Measurements from ENCODE around the gene STAP2. TPM values are rescaled to one million over a fixed set of nuclear protein-coding genes. Genes with fewer than 3 reads are reported as not detected.
"Not testable (repeated sequence)": the region's sequence is repeated elsewhere in the genome, so short reads cannot be mapped to it uniquely, and the experiment has no call there.

Gene STAP2
- total RNA-seq, 2 donors from 2014 or later, result 1.9 to 3.3 TPM

DNA sequence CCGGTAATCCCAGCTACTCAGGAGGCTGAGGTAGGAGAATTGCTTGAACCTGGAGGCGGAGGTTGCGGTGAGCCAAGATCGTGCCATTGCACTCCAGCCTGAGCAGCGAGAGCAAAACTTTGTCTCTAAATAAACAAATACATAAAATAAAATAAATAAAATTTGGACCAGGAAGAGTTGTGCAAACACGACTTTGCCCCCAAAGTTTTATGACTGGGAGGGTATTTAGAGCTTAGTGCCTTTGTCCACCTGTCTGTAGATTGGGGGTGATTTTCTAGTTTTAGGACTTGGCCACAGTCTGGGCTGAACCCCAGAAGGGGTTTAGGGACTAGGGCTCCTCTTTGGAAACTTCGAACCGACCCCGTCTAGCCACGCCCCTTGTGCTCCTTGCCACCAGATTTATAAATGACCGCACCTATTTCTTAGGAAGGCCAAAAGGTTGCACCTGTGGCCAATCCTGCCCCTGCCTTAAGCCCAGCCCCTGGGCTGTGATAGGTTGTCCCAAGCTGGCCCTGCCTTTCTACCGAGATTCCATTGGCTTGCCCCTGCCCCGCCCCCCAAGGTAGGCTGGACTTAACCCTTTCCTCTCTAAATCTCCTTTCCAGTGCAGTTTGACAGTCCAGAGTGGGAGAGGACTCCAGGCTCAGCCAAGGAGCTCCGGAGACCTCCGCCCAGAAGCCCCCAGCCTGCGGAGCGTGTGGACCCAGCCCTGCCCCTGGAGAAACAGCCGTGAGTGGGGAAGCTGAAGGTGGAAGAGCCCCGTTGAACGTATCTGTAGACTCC lies 54.3 kb downstream of the STAP2 start:
- no peak for DNase-seq
- H3K4me1 Mint-ChIP-seq, result peaks cover 4% of the 10 kb centered on the region
- H3K27ac Mint-ChIP-seq, result no peak overlapping the region
- H3K36me3 Mint-ChIP-seq (ENCODE audit: low read depth), result no peaks in the 10 kb centered on the region
- peaks cover 16% of the 10 kb centered on the region for H3K27me3 Mint-ChIP-seq
- no peaks in the 10 kb centered on the region for H3K9me3 ChIP-seq (ENCODE audit: control insufficient read depth, low read length, poor library complexity, severe bottlenecking)
- no peak for ATAC-seq
- H3K4me3 Mint-ChIP-seq, result no peak overlapping the region

GRCh38 chr19:4279530-4280422 lies 58.9 kb downstream of the STAP2 start:
- no peak for DNase-seq
- Mint-ChIP-seq H3K4me1 (peaks cover 2% of the 10 kb centered on the region), H3K36me3 (ENCODE audit: low read depth) (no peaks in the 10 kb centered on the region), H3K27ac (no peak overlapping the region), H3K27me3 (peaks cover 14% of the 10 kb centered on the region), H3K4me3 (peak overlapping the region; percentile 78)
- no peak for ATAC-seq
- H3K9me3 ChIP-seq (ENCODE audit: control insufficient read depth, low read length, poor library complexity, severe bottlenecking), result no peaks in the 10 kb centered on the region

GRCh38 chr19:4279267-4279529 lies 59.4 kb downstream of the STAP2 start:
- ATAC-seq (no peak), DNase-seq (no peak)
- Mint-ChIP-seq H3K36me3 (ENCODE audit: low read depth) (no peaks in the 10 kb centered on the region), H3K4me1 (peaks cover 2% of the 10 kb centered on the region), H3K27me3 (peaks cover 10% of the 10 kb centered on the region), H3K4me3 (no peak overlapping the region), H3K27ac (no peak overlapping the region)
- no peaks in the 10 kb centered on the region for H3K9me3 ChIP-seq (ENCODE audit: control insufficient read depth, low read length, poor library complexity, severe bottlenecking)

DNA sequence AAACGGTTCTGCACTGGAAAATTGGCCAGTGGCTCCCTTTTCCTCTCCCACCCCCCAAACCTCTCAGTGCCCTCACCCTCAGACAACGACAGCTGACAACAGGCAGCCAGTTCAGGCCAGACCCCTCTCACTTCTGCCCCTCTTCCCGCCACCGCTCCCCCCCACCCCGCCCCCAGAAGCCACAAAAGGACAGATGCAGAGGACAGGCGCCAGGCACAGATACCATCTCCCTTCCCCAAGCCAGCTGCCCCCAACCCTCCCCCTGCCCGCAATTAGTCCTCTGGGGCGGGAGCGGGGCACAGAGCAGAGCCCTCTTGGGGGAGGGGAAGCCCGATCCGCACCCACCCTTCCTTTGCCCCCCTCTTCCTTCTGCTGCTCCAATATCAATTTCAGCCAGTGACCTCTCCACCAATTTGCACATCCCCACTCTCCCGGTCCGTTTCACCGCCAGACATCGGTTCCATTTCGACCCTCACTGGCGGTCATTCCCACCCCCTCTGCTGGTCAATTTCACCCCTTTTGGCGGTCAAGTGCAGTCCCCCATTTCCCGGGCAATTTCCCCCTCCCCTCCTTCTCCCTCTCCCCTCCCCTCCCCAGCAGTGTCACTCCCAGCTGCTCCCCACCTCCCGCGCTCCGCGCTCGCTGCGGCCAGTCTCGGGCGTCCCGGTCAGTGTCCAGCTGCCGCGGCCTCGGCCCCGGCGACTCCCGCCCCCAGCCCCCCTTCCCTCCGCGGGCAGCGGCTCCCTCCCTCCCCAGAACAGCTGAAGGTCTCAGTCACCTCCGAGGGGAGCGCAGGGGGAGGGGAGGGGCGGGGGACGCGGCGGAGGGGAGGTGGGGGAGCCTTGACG lies 60.0 kb downstream of the STAP2 start, which contains the start of gene SHD:
Gene SHD (plus strand): TSS at position 848 of the 848 bp plus-strand sequence. CDS start 798 bp downstream, outside the sequence.
- peaks cover 10% of the 10 kb centered on the region for H3K27me3 Mint-ChIP-seq
- ATAC-seq (no peak), DNase-seq (no peak)
- peaks cover 2% of the 10 kb centered on the region for H3K4me1 Mint-ChIP-seq
- H3K36me3 Mint-ChIP-seq (ENCODE audit: low read depth), result no peaks in the 10 kb centered on the region
- H3K4me3 Mint-ChIP-seq, result peak within 1 kb of the TSS; percentile 78
- no peaks in the 10 kb centered on the region for H3K9me3 ChIP-seq (ENCODE audit: control insufficient read depth, low read length, poor library complexity, severe bottlenecking)
- no peak within 1 kb of the TSS for H3K27ac Mint-ChIP-seq

- DNase-seq (no peak), ATAC-seq (no peak)
- Mint-ChIP-seq H3K27ac (no peak overlapping the region), H3K4me3 (no peak overlapping the region), H3K27me3 (peaks cover 10% of the 10 kb centered on the region), H3K36me3 (ENCODE audit: low read depth) (no peaks in the 10 kb centered on the region), H3K4me1 (peaks cover 2% of the 10 kb centered on the region)
- H3K9me3 ChIP-seq (ENCODE audit: control insufficient read depth, low read length, poor library complexity, severe bottlenecking), result no peaks in the 10 kb centered on the region
These were observed 60.6 kb downstream of the STAP2 start for GRCh38 chr19:4278010-4278409.

- peaks cover 10% of the 10 kb centered on the region for H3K27me3 Mint-ChIP-seq
- DNase-seq (no peak), ATAC-seq (no peak)
- H3K4me3 Mint-ChIP-seq, result no peak overlapping the region
- H3K27ac Mint-ChIP-seq, result no peak overlapping the region
- peaks cover 2% of the 10 kb centered on the region for H3K4me1 Mint-ChIP-seq
- H3K36me3 Mint-ChIP-seq (ENCODE audit: low read depth), result no peaks in the 10 kb centered on the region
- H3K9me3 ChIP-seq (ENCODE audit: control insufficient read depth, low read length, poor library complexity, severe bottlenecking), result no peaks in the 10 kb centered on the region
These were observed 61.4 kb downstream of the STAP2 start for GRCh38 chr19:4277191-4277696.

DNA sequence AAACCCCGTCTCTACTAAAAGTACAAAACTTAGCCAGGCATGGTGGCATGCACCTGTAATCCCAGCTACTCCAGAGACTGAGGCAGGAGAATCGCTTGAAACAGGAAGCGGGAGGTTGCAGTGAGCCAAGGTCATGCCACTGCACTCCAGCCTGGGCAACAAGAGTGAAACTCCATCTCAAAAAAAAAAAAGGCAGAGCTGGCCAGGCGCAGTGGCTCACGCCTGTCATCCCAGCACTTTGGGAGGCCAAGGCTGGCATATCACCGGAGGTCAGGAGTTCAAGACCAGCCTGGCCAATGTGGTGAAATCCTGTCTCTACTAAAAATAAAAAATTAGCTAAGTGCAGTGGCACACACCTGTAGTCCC lies 64.3 kb downstream of the STAP2 start:
- ATAC-seq; H3K36me3 Mint-ChIP-seq (ENCODE audit: low read depth); H3K4me3 Mint-ChIP-seq; H3K27me3 Mint-ChIP-seq; H3K4me1 Mint-ChIP-seq; H3K27ac Mint-ChIP-seq; H3K9me3 ChIP-seq (ENCODE audit: control insufficient read depth, low read length, poor library complexity, severe bottlenecking); DNase-seq: not testable (repeated sequence)

Other genes starting within 250 kb of the STAP2 start
- gene MAP2K2, start 214.7 kb downstream of the STAP2 start, total RNA-seq, result 10 to 100 TPM; 94.3 to 94.6 TPM
- under 1 TPM in 1 of 2 donors, not detected in 1; 0.82 TPM for gene CREB3L3, start 185.2 kb downstream of the STAP2 start, total RNA-seq
- gene SIRT6, start 156.3 kb downstream of the STAP2 start, total RNA-seq, result 10 to 100 TPM; 18.5 to 21.8 TPM
- under 1 TPM; 0.75 to 0.91 TPM for gene ANKRD24, start 156.1 kb downstream of the STAP2 start, total RNA-seq
- gene EBI3, start 109.3 kb downstream of the STAP2 start, total RNA-seq, result not detected
- gene YJU2, start 91.7 kb downstream of the STAP2 start, total RNA-seq, result 10 to 100 TPM; 34.9 to 46.1 TPM
- not detected for gene SHD, start 59.6 kb downstream of the STAP2 start, total RNA-seq
- gene TMIGD2, start 36.4 kb downstream of the STAP2 start, total RNA-seq, result 1 to 10 TPM; 5.2 to 7.9 TPM
- gene FSD1, start 34.2 kb downstream of the STAP2 start, total RNA-seq, result 1 to 10 TPM; 1.5 to 2.9 TPM
- gene MPND, start 4.7 kb upstream of the STAP2 start, total RNA-seq, result 10 to 100 TPM; 13.0 to 15.1 TPM
- 10 to 100 TPM; 51.1 to 56.6 TPM for gene SH3GL1, start 61.7 kb upstream of the STAP2 start, total RNA-seq
- gene CHAF1A, start 63.8 kb upstream of the STAP2 start, total RNA-seq, result 10 to 100 TPM; 25.5 to 33.4 TPM
- 10 to 100 TPM; 49.5 to 68.7 TPM for gene UBXN6, start 119.0 kb upstream of the STAP2 start, total RNA-seq
- gene HDGFL2, start 133.5 kb upstream of the STAP2 start, total RNA-seq, result 10 to 100 TPM; 22.0 to 26.5 TPM
- not detected for gene PLIN4, start 179.7 kb upstream of the STAP2 start, total RNA-seq
- gene PLIN5, start 196.4 kb upstream of the STAP2 start, total RNA-seq, result not detected
- under 1 TPM; 0.17 to 0.31 TPM for gene LRG1, start 201.2 kb upstream of the STAP2 start, total RNA-seq
- under 1 TPM; 0.20 to 0.52 TPM for gene SEMA6B, start 220.9 kb upstream of the STAP2 start, total RNA-seq